Measurements from ENCODE around the gene AKAP13. TPM values are rescaled to one million over a fixed set of nuclear protein-coding genes. Genes with fewer than 3 reads are reported as not detected.
A peak's percentile ranks its signal among the peaks of the same experiment; 100 is the strongest.

AKAP13 gene
- total RNA-seq, 1 donor from 2014 or later, result 78.9 TPM

GRCh38 chr15:85401108-85401774, 20.8 kb downstream of the AKAP13 start:
- DNase-seq (ENCODE audit: low spot score), result no peak
- H3K27ac Mint-ChIP-seq, result no peak overlapping the region
- H3K4me3 Mint-ChIP-seq, result no peak overlapping the region
- H3K4me1 Mint-ChIP-seq (ENCODE audit: low read depth), result peaks cover 45% of the 10 kb centered on the region
- no peaks in the 10 kb centered on the region for H3K27me3 Mint-ChIP-seq (ENCODE audit: insufficient read depth)
- intact Hi-C loops (cut with micrococcal nuclease), result no loop called here
- H3K36me3 Mint-ChIP-seq (ENCODE audit: low read depth), result peaks cover 4% of the 10 kb centered on the region
- H3K9me3 Mint-ChIP-seq, result no peaks in the 10 kb centered on the region

GRCh38 chr15:85402195-85402881, 21.9 kb downstream of the AKAP13 start:
- Mint-ChIP-seq H3K27ac (no peak overlapping the region), H3K36me3 (ENCODE audit: low read depth) (peaks cover 4% of the 10 kb centered on the region), H3K27me3 (ENCODE audit: insufficient read depth) (no peaks in the 10 kb centered on the region), H3K9me3 (no peaks in the 10 kb centered on the region), H3K4me1 (ENCODE audit: low read depth) (peaks cover 56% of the 10 kb centered on the region), H3K4me3 (peak overlapping the region; percentile 3)
- intact Hi-C loops (cut with micrococcal nuclease), result no loop called here
- DNase-seq (ENCODE audit: low spot score), result no peak

- Mint-ChIP-seq H3K4me3 (no peak overlapping the region), H3K27me3 (ENCODE audit: insufficient read depth) (no peaks in the 10 kb centered on the region), H3K27ac (no peak overlapping the region), H3K4me1 (ENCODE audit: low read depth) (peaks cover 70% of the 10 kb centered on the region), H3K36me3 (ENCODE audit: low read depth) (peaks cover 7% of the 10 kb centered on the region), H3K9me3 (no peaks in the 10 kb centered on the region)
- intact Hi-C loops (cut with micrococcal nuclease), result loop anchor here (2.0 kb wide), 1 partner anchor 21 kb away; no protein-coding TSS in a partner anchor
- DNase-seq (ENCODE audit: low spot score), result no peak
Observed at GRCh38 chr15:85403745-85404144, 23.3 kb downstream of the AKAP13 start.

- Mint-ChIP-seq H3K27me3 (ENCODE audit: insufficient read depth) (no peaks in the 10 kb centered on the region), H3K4me1 (ENCODE audit: low read depth) (peaks cover 72% of the 10 kb centered on the region), H3K4me3 (no peak overlapping the region), H3K36me3 (ENCODE audit: low read depth) (peaks cover 8% of the 10 kb centered on the region), H3K27ac (peak overlapping the region; percentile 37), H3K9me3 (no peaks in the 10 kb centered on the region)
- intact Hi-C loops (cut with micrococcal nuclease), result loop anchor here (2.0 kb wide), 1 partner anchor 22 kb away; no protein-coding TSS in a partner anchor
- no peak for DNase-seq (ENCODE audit: low spot score)
Observed at GRCh38 chr15:85404176-85404917, 23.9 kb downstream of the AKAP13 start.

- Mint-ChIP-seq H3K4me3 (no peak overlapping the region), H3K27ac (peak overlapping the region; percentile 37)
- intact Hi-C loops (cut with micrococcal nuclease), result loop anchor here (2.0 kb wide), 1 partner anchor 22 kb away; no protein-coding TSS in a partner anchor
Observed at GRCh38 chr15:85404918-85405866, 24.8 kb downstream of the AKAP13 start.

GRCh38 chr15:85406916-85407315, 26.5 kb downstream of the AKAP13 start:
- intact Hi-C loops (cut with micrococcal nuclease), result no loop called here

More at GRCh38 chr15:85404918-85405866, 24.8 kb downstream of the AKAP13 start:
- Mint-ChIP-seq H3K4me1 (ENCODE audit: low read depth) (peaks cover 75% of the 10 kb centered on the region), H3K27me3 (ENCODE audit: insufficient read depth) (no peaks in the 10 kb centered on the region), H3K9me3 (no peaks in the 10 kb centered on the region), H3K36me3 (ENCODE audit: low read depth) (peaks cover 11% of the 10 kb centered on the region)
- no peak for DNase-seq (ENCODE audit: low spot score)

GRCh38 chr15:85407421-85408269, 27.2 kb downstream of the AKAP13 start:
- H3K36me3 Mint-ChIP-seq (ENCODE audit: low read depth), result peaks cover 18% of the 10 kb centered on the region
- intact Hi-C loops (cut with micrococcal nuclease), result loop anchor here (1.0 kb wide), 1 partner anchor 27 kb away; the partner anchor contains the start of gene AKAP13

More at GRCh38 chr15:85406916-85407315, 26.5 kb downstream of the AKAP13 start:
- Mint-ChIP-seq H3K4me3 (no peak overlapping the region), H3K27me3 (ENCODE audit: insufficient read depth) (no peaks in the 10 kb centered on the region), H3K36me3 (ENCODE audit: low read depth) (peaks cover 18% of the 10 kb centered on the region), H3K27ac (peak overlapping the region; percentile 65), H3K9me3 (no peaks in the 10 kb centered on the region), H3K4me1 (ENCODE audit: low read depth) (peaks cover 79% of the 10 kb centered on the region)
- no peak for DNase-seq (ENCODE audit: low spot score)

GRCh38 chr15:85408270-85408746, 27.9 kb downstream of the AKAP13 start:
- intact Hi-C loops (cut with micrococcal nuclease), result loop anchor here (1.0 kb wide), 1 partner anchor 28 kb away; the partner anchor contains the start of gene AKAP13
- Mint-ChIP-seq H3K36me3 (ENCODE audit: low read depth) (peaks cover 18% of the 10 kb centered on the region), H3K27ac (peak overlapping the region; percentile 90), H3K4me1 (ENCODE audit: low read depth) (peaks cover 82% of the 10 kb centered on the region), H3K27me3 (ENCODE audit: insufficient read depth) (no peaks in the 10 kb centered on the region), H3K9me3 (no peaks in the 10 kb centered on the region), H3K4me3 (peak overlapping the region; percentile 25)
- no peak for DNase-seq (ENCODE audit: low spot score)

More at GRCh38 chr15:85407421-85408269, 27.2 kb downstream of the AKAP13 start:
- H3K4me3 Mint-ChIP-seq, result peak overlapping the region; percentile 32
- peak overlapping the region; percentile 90 for H3K27ac Mint-ChIP-seq
- peaks cover 77% of the 10 kb centered on the region for H3K4me1 Mint-ChIP-seq (ENCODE audit: low read depth)
- no peaks in the 10 kb centered on the region for H3K27me3 Mint-ChIP-seq (ENCODE audit: insufficient read depth)
- DNase-seq (ENCODE audit: low spot score), result peak; percentile 8
- H3K9me3 Mint-ChIP-seq, result no peaks in the 10 kb centered on the region

- H3K4me1 Mint-ChIP-seq (ENCODE audit: low read depth), result peaks cover 75% of the 10 kb centered on the region
- intact Hi-C loops (cut with micrococcal nuclease), result loop anchor here (2.0 to 5.0 kb wide), 6 partner anchors 31 to 295 kb away; no protein-coding TSS in a partner anchor
- no peak overlapping the region for H3K4me3 Mint-ChIP-seq
- peaks cover 22% of the 10 kb centered on the region for H3K36me3 Mint-ChIP-seq (ENCODE audit: low read depth)
- no peaks in the 10 kb centered on the region for H3K27me3 Mint-ChIP-seq (ENCODE audit: insufficient read depth)
- DNase-seq (ENCODE audit: low spot score), result no peak
- H3K9me3 Mint-ChIP-seq, result no peaks in the 10 kb centered on the region
- no peak overlapping the region for H3K27ac Mint-ChIP-seq
Observed at GRCh38 chr15:85412066-85412465, 31.7 kb downstream of the AKAP13 start.

- H3K27me3 Mint-ChIP-seq (ENCODE audit: insufficient read depth), result no peaks in the 10 kb centered on the region
- H3K4me3 Mint-ChIP-seq, result peak overlapping the region; percentile 64
- H3K27ac Mint-ChIP-seq, result peak overlapping the region; percentile 85
- peaks cover 24% of the 10 kb centered on the region for H3K36me3 Mint-ChIP-seq (ENCODE audit: low read depth)
- intact Hi-C loops (cut with micrococcal nuclease), result loop anchor here (1.0 to 5.0 kb wide), 12 partner anchors 17 to 294 kb away; partner anchors contain the start of gene AKAP13
- H3K9me3 Mint-ChIP-seq, result no peaks in the 10 kb centered on the region
- peaks cover 64% of the 10 kb centered on the region for H3K4me1 Mint-ChIP-seq (ENCODE audit: low read depth)
- peak; percentile 66 for DNase-seq (ENCODE audit: low spot score)
Observed at GRCh38 chr15:85412956-85413854, 32.8 kb downstream of the AKAP13 start.

Data from activated T-helper 1 cell treated with anti-CD3 and anti-CD28 coated beads, Interleukin-12 subunit alpha, Interleukin-12 subunit beta, Interleukin-2, Interleukin-4 antibody, amounts not matched to agents 30 ng/mL and 10 ng/mL and 1 ng/mL, durations not matched to agents 14 hours and 24 hours and 36 hours (primary cell).